KG1 (cell line): ENCODE measurements around the gene NEDD9.

Experiments used
- DNase-seq: peaks from one replicate; lab custom pipeline; 2025; lab: John Stamatoyannopoulos, UW

Gene NEDD9

DNA sequence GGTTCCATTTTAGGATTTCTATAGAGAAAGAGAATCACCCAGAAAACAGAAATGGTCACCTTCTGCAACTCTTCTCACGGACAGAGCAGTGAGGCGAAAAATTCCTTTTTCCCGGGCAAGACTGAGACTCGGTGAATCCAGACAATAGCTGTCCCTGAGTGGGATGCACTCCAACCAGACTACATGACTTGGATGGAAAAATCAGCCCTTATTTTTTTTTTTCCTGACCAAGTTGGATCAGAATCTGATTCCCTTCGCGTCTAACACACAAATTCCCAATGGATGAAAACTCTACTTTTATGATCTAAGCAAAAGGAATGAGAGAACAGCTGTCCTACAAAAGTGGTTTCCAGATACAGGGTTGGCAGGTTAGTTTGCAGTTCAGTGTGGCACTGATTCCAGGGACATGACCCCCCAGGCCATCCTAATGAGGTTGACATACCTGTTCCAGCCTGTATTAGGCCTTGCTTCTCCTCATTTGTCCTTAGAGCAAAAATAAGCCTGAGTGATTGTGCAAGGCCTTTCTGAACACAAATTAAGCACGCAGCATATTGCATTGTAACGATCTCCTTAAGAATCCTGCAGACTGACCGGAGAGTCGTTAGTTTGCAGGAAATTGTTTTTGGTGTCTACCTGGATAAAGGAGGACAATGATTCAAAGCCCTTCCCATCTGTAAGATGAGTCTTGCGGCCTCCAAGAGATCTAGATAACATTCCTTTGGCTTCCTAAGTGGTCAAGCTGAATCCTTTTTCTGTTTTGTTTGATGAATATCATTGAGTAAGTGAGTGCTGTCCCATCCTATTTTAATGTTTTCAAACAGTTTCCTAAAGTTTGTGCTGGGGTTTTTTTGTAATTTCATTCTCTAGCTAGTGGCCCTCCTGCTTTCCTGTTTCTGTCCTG lies 1.5 kb upstream of the NEDD9 start:
- DNase-seq = no peak

DNA sequence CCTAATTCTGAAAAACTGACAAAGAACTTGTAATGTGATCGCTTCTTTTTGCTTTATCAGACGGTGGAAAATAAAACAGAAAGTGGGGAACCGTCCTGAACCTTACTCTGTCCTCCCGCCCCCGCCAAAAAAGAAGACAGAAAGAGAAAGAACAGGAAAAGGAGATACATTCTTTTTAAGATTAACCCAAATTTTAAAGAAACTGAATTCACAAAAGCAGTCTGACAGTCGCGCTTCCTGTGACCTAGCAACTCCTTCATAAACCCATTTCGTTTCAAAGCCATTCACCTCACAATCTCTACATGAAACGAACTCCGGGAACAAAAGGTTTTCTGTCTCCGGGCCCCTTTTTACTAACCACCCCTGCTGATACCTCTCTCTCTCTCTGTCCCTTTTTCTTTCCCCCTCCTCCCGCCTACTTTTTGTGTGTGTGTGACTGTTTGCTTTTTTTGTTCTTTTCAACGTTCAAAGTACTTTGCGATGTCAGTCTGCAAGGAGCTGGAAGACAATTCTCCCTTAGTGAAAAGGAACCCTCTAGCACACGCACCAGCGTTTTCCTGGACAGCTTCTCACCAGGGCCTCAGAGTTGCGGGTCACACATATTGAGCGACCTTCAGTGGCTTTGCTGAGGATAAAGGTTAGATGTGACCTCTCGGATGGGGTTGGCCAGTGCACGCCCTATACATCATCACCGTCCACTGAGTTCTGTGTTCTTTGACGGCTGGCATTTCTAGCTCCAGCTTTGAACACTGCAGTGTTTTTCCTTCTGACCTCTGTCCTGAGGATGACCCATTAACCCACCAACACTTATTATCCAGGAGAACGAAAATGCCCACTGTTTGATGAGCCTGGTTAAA lies 530 bp upstream of the NEDD9 start:
- no peak for DNase-seq

DNA sequence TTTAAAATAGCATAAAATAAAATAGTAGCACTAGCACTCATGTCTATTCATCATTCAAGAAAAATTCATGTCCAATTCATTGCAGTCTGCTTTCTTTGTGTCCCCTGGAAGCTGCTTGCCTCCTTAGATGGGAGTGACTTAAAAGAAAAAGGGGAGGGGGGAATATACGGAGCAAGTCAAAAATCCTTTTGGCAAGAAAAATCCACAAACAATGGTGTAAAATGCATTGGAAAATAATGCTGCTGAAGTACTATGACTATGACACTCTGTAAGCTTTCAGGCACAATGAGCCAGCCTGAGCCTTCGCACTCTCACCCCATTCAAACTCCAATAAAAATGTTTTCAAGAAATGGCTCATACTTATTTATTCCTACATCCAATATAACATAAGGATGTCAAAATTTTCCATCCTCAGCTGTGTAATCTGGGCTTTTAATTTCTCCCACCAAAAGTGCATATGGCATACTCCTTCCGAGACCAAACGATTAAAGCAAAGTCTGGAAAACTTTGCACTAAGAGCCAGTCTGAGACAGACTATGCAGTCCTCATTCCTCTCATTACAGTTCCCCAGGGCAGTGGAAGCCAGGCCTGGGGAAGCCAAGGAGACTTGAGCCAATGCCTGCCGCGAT lies 790 bp downstream of the NEDD9 start:
- no peak for DNase-seq

DNA sequence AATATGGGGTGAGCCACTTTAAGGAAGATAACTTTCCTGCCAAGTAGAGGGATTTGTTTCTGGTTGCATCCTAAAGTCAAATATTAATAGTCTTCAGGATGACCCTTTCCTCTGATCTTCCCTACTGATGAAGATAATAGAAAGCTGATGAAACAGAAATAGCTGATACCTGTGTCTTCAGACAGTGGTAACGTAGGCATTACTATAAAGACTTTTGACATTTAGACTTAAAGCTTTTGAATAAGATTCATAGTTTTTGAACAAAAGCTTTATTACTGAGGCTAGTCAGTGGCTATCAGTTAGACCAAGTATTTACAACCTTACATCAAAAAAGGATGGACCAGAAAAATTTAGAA lies 1.4 kb downstream of the NEDD9 start:
- no peak for DNase-seq

GRCh38 chr6:11230158-11231107 lies 2.0 kb downstream of the NEDD9 start:
- no peak for DNase-seq

- DNase-seq = no peak
Observed at GRCh38 chr6:11229655-11230046, 2.8 kb downstream of the NEDD9 start.

DNA sequence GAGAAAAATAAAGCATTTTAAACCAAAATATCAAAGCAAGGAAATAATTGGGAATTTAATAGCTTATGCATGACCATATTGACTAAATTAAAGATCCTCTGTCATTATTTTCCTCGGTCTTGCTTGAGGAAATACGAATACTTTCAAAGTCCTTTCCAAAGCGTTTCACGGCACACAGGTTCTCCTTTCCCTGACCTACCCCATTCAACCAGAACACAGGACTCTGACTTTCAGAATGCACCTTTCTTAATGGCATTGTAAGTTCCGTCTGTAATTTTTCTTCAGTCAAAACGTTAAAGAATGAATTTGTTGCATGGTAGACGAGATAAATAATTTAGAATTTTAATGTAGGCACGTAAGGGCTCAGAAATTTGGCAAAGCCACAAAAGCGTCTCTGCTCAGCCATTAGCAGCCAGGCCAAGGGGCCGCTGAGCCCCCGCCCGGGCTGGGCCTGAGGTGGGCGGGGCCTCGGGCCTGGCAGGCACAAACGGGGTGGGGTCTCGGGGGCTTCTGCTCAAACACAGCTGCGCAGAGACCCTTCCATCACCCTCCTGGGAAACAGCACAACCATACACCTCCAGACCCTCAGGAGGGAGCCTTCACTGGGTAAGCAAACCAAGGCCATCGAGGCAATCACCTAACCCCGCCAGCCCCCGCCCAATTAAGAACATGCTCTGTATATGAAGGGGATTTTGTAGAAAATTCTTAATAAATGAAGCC lies 3.4 kb downstream of the NEDD9 start:
- DNase-seq = no peak

- no peak for DNase-seq
Observed at GRCh38 chr6:11227698-11228097, 4.8 kb downstream of the NEDD9 start.

DNA sequence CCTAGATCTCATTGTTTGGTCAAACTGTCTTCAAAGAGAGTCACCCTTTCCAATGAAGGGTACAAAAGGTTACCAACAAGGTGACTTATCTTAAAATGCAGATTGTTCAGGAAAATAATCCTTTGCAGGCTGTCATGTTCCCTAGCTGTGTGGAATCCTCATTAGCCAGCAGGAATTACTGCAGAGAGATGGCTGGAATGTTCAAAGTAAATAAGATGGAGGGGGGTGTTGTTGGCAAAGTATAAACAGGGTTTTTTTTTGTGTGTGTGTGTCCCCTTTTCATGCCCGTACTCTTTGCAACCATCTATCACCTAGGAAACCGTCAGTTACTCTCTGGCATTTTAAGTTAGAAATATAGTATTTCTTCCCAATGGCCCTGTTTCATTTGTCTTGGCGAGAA lies 6.5 kb downstream of the NEDD9 start:
- DNase-seq = no peak

DNA sequence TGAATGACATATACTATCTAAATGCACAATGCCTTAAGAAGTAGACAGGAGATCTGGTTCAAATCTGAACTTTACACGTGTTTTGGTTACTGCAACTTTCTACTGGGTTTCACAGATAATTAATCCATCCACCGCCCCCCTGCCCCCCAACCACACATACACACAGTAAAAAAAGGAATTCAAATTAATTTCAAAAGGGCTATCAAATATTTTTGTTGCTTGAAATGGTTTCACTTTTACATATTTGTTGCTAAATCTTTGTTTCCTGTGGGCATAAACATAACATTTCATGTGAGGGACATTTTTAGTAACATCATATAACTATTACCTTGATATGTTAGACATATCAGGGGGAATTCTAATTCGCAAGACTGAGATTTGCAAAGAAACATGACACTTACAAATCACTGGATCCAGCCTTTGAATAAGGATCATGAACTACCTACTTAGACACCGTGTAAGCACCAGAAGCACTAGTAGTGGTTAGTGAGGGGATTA lies 7.5 kb downstream of the NEDD9 start:
- DNase-seq = no peak

GRCh38 chr6:11224252-11224965 lies 8.1 kb downstream of the NEDD9 start:
- DNase-seq = no peak

DNA sequence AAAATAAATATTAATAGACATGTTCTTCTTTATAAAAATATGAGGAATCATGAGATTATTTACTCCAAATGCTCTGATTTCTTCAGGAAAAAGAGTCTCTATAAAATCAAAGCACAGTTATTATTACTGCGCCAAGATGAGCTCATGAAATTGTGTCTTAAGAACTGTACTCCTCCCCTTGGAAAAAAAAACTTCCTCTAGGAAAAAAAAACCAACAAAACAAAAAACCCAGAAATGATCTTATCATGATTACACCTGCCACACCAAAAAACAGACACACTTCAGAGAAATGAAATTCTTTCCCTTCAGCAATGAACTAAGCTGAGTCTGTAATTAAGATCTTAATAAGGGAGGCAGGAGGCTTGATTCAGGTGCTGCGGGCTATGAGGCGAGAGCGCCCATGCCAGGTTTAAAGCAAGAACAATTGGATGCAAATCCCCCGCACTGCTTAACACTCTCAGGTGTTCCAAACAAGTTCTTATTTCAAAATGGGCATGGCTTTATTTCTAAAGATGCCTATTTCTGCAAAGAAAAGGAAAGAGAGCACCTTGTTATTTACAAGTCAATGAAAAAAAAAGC lies 9.1 kb downstream of the NEDD9 start:
- no peak for DNase-seq

GRCh38 chr6:11222385-11223277 lies 9.8 kb downstream of the NEDD9 start:
- no peak for DNase-seq

GRCh38 chr6:11221623-11222384 lies 10.7 kb downstream of the NEDD9 start:
- no peak for DNase-seq

DNA sequence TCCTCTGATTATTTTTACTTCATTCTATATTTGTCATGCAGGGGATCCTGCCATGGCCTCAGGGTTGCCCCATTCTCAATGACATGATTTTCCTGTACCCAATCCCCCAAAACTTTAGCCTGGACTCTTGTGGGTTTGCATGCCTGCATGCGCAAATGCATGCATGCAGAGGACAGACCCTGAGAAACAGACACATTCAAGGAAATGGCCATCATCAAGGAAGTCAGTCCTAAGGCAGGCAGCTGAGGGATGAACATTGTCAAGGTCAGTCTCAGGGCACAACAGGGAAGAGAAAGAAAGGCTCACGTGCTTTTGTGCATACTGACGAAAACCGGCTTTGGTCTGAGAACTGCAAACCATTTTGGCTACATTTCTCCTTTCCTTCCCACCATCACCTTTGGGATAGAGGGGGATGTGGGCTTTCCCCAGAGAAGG lies 13.1 kb downstream of the NEDD9 start:
- no peak for DNase-seq

GRCh38 chr6:11218538-11219399 lies 13.7 kb downstream of the NEDD9 start:
- no peak for DNase-seq

DNA sequence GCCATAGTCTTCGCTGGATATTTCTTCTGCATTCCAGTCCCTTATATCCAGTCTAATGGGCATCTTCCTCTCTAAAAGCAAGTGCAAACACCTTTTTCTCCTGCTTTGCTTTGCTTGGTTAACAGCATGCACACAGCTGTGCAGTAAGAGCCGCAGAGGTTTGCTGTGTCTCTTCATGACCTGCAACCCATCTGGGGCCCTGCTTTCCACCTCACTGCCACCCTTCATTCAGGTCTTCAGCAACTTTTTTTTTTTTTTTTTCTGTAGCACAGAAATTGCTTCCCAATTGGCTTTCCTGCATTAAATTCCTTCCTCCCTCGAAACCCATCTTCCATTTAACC lies 14.4 kb downstream of the NEDD9 start:
- DNase-seq = no peak
